ENCODE data around the gene DPF3.

The DPF3 gene

GRCh38 chr14:72636871-72637270, 257.0 kb downstream of the DPF3 start:
- DNase-seq (ENCODE audit: low read depth, low spot score), result no peak
- in situ Hi-C loops (cut with HindIII; ENCODE audit: low sequenced_read_pairs), result no loop called here
- no peak overlapping the region for H3K4me3 ChIP-seq (ENCODE audit: low read depth, low read length)
- TF ChIP-seq, protein P1, sequence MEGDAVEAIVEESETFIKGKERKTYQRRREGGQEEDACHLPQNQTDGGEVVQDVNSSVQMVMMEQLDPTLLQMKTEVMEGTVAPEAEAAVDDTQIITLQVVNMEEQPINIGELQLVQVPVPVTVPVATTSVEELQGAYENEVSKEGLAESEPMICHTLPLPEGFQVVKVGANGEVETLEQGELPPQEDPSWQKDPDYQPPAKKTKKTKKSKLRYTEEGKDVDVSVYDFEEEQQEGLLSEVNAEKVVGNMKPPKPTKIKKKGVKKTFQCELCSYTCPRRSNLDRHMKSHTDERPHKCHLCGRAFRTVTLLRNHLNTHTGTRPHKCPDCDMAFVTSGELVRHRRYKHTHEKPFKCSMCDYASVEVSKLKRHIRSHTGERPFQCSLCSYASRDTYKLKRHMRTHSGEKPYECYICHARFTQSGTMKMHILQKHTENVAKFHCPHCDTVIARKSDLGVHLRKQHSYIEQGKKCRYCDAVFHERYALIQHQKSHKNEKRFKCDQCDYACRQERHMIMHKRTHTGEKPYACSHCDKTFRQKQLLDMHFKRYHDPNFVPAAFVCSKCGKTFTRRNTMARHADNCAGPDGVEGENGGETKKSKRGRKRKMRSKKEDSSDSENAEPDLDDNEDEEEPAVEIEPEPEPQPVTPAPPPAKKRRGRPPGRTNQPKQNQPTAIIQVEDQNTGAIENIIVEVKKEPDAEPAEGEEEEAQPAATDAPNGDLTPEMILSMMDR (IDR thresholded peaks at IDR 0.05; ENCODE audit: low read depth, low read length), result no peak

DNA sequence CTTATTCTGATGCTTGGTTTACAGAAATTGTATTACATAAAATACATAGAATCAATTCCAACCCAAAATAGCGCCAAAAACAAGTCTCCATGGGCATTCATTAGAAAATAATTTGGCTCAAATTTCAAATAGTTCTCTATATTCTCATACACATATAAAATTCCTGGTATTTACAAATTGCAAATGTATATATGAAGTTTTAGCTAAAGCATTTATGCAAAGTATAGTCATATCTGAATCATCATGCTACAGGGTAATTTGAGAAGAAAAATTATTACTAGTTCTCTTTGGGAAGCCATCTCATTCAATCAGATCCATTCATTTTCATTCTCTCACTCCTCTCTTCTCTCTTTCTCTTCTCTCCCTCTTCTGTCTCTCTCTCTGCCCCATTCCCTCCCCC, 257.8 kb downstream of the DPF3 start:
- no peak for DNase-seq (ENCODE audit: low read depth, low spot score)
- in situ Hi-C loops (cut with HindIII; ENCODE audit: low sequenced_read_pairs), result no loop called here
- H3K4me3 ChIP-seq (ENCODE audit: low read depth, low read length), result no peak overlapping the region
- TF ChIP-seq, protein P1 (IDR thresholded peaks at IDR 0.05; ENCODE audit: low read depth, low read length), result no peak

- DNase-seq (ENCODE audit: low read depth, low spot score), result no peak
These were observed 258.9 kb downstream of the DPF3 start for GRCh38 chr14:72634691-72635616.

DNA sequence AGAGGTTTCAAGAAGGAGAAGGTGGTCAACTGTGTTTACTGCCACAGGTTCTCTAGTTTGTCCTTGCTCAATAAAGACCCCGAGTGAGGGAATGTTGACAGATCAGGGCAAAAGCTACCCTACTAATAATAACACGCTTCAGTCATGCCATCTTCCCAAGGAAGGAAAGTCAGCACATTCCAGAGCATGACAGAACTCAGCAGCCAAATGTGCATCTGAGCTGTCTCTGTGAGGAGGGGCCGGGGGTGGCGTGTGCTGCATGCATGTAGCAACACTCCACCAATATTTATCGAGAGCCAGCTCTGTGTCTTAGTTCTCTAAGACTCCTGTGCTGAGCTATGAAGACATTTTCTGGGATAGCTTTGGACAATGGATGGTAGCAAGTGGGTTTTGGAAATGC, 260.4 kb downstream of the DPF3 start:
- in situ Hi-C loops (cut with HindIII; ENCODE audit: low sequenced_read_pairs), result no loop called here
- H3K4me3 ChIP-seq (ENCODE audit: low read depth, low read length), result no peak overlapping the region
- DNase-seq (ENCODE audit: low read depth, low spot score), result no peak
- TF ChIP-seq, protein P1 (IDR thresholded peaks at IDR 0.05; ENCODE audit: low read depth, low read length), result no peak

More at GRCh38 chr14:72634691-72635616, 258.9 kb downstream of the DPF3 start:
- H3K4me3 ChIP-seq (ENCODE audit: low read depth, low read length), result no peak overlapping the region
- TF ChIP-seq, protein P1 (IDR thresholded peaks at IDR 0.05; ENCODE audit: low read depth, low read length), result no peak
- in situ Hi-C loops (cut with HindIII; ENCODE audit: low sequenced_read_pairs), result no loop called here

GRCh38 chr14:72632727-72633126, 261.2 kb downstream of the DPF3 start:
- DNase-seq (ENCODE audit: low read depth, low spot score), result no peak
- TF ChIP-seq, protein P1 (IDR thresholded peaks at IDR 0.05; ENCODE audit: low read depth, low read length), result no peak
- in situ Hi-C loops (cut with HindIII; ENCODE audit: low sequenced_read_pairs), result no loop called here
- H3K4me3 ChIP-seq (ENCODE audit: low read depth, low read length), result no peak overlapping the region

DNA sequence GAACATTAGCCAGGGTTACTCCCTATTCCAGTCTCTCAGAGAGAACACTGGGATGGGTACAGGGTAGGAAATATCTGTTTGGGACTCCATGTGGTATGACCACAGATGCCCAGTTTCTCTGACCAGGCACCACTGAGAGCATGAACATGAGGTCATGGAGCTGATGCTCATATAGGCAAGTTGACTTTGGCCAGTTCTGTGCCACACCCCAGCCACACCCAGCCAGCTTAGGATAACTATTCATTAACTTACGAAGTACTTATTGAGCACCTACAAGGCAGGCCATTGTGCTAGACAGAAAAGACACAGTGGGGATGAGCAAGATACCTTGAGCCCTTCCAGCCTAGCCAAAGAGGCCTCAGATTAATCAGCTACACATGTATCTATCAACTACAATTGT, 262.5 kb downstream of the DPF3 start:
- H3K4me3 ChIP-seq (ENCODE audit: low read depth, low read length), result no peak overlapping the region
- no peak for DNase-seq (ENCODE audit: low read depth, low spot score)
- in situ Hi-C loops (cut with HindIII; ENCODE audit: low sequenced_read_pairs), result no loop called here
- TF ChIP-seq, protein P1 (IDR thresholded peaks at IDR 0.05; ENCODE audit: low read depth, low read length), result no peak
